ENCODE measurements around the gene NEURL1.

DNA sequence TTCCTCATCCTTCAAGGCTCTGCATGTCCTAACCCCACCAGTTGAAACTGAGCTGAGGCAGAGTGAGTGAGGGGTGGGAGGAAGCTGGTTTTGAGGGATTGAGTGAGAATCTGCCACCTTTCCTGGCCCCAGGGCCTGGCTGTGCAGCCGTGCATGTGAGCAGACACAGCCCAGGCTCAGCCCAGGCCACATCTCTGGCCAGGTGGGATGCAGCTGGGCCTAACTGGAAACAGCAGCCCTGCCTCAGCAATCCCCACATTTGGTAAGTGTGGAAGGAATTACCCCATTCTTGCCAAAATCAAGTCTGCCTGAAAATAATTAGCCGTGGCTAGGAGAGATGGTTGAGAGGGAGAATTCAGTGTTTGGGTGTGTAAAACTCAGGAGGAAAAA lies 116.6 kb downstream of the NEURL1 start:
- TF ChIP-seq GATA2 (IDR thresholded peaks at IDR 0.05; ENCODE audit: low read depth, low read length): no peak
- TF ChIP-seq GATA3 (IDR thresholded peaks at IDR 0.05; ENCODE audit: low read depth, low read length): no peak

Measured in SH-SY5Y (cell line).